ENCODE results near the gene MAST1.

Gene MAST1

GRCh38 chr19:12833418-12833737 lies 4.9 kb upstream of the MAST1 start:
- DNase-seq (ENCODE audit: low spot score) (no peak), ATAC-seq (ENCODE audit: low read depth) (no peak)
- H3K36me3 ChIP-seq (ENCODE audit: low read depth), result no peaks in the 10 kb centered on the region
- H3K27me3 ChIP-seq (ENCODE audit: insufficient read depth, poor library complexity, severe bottlenecking), result peaks cover 53% of the 10 kb centered on the region
- peak overlapping the region; percentile 47 for H3K4me3 ChIP-seq (ENCODE audit: severe bottlenecking)
- peaks cover 10% of the 10 kb centered on the region for H3K4me1 ChIP-seq (ENCODE audit: insufficient read depth, poor library complexity, severe bottlenecking)
- no peak for TF ChIP-seq CTCF (IDR thresholded peaks at IDR 0.05; ENCODE audit: poor library complexity, severe bottlenecking)
- H3K27ac ChIP-seq (ENCODE audit: poor library complexity, severe bottlenecking), result no peak overlapping the region
- no peaks in the 10 kb centered on the region for H3K9me3 ChIP-seq (ENCODE audit: severe bottlenecking)

GRCh38 chr19:12833738-12834565 lies 4.4 kb upstream of the MAST1 start:
- H3K27me3 ChIP-seq (ENCODE audit: insufficient read depth, poor library complexity, severe bottlenecking), result peaks cover 58% of the 10 kb centered on the region
- H3K4me1 ChIP-seq (ENCODE audit: insufficient read depth, poor library complexity, severe bottlenecking), result peaks cover 10% of the 10 kb centered on the region
- H3K36me3 ChIP-seq (ENCODE audit: low read depth), result no peaks in the 10 kb centered on the region
- TF ChIP-seq CTCF (IDR thresholded peaks at IDR 0.05; ENCODE audit: poor library complexity, severe bottlenecking), result no peak
- DNase-seq (ENCODE audit: low spot score) (no peak), ATAC-seq (ENCODE audit: low read depth) (no peak; the same call in 2 of the 3 replicates)
- H3K4me3 ChIP-seq (ENCODE audit: severe bottlenecking), result peak overlapping the region; percentile 47
- H3K9me3 ChIP-seq (ENCODE audit: severe bottlenecking), result no peaks in the 10 kb centered on the region
- no peak overlapping the region for H3K27ac ChIP-seq (ENCODE audit: poor library complexity, severe bottlenecking)

- Histone ChIP-seq H3K4me1 (ENCODE audit: insufficient read depth, poor library complexity, severe bottlenecking) (peaks cover 10% of the 10 kb centered on the region), H3K36me3 (ENCODE audit: low read depth) (no peaks in the 10 kb centered on the region), H3K27ac (ENCODE audit: poor library complexity, severe bottlenecking) (no peak within 1 kb of the TSS), H3K9me3 (ENCODE audit: severe bottlenecking) (no peaks in the 10 kb centered on the region), H3K4me3 (ENCODE audit: severe bottlenecking) (peak within 1 kb of the TSS; percentile 47), H3K27me3 (ENCODE audit: insufficient read depth, poor library complexity, severe bottlenecking) (peaks cover 64% of the 10 kb centered on the region)
- TF ChIP-seq CTCF (IDR thresholded peaks at IDR 0.05; ENCODE audit: poor library complexity, severe bottlenecking), result no peak
- no peak for DNase-seq (ENCODE audit: low spot score)
- ATAC-seq (ENCODE audit: low read depth), result no peak
These were observed 3.8 kb upstream of the MAST1 start, which contains the start of gene RTBDN for GRCh38 chr19:12834566-12834943. Gene RTBDN, minus strand, starts transcription at chr19:12834579. Its CDS starts 4,600 bp downstream, at chr19:12829979.

- ATAC-seq (ENCODE audit: low read depth) (no peak), DNase-seq (ENCODE audit: low spot score) (no peak)
- Histone ChIP-seq H3K27me3 (ENCODE audit: insufficient read depth, poor library complexity, severe bottlenecking) (peaks cover 71% of the 10 kb centered on the region), H3K36me3 (ENCODE audit: low read depth) (no peaks in the 10 kb centered on the region), H3K4me3 (ENCODE audit: severe bottlenecking) (no peak overlapping the region), H3K4me1 (ENCODE audit: insufficient read depth, poor library complexity, severe bottlenecking) (peaks cover 10% of the 10 kb centered on the region), H3K27ac (ENCODE audit: poor library complexity, severe bottlenecking) (no peak overlapping the region), H3K9me3 (ENCODE audit: severe bottlenecking) (no peaks in the 10 kb centered on the region)
- TF ChIP-seq CTCF (IDR thresholded peaks at IDR 0.05; ENCODE audit: poor library complexity, severe bottlenecking), result no peak
These were observed 3.1 kb upstream of the MAST1 start for GRCh38 chr19:12834976-12835757.
